ENCODE measurements around the gene KRT3.

KRT3 gene

GRCh38 chr12:52795694-52796428, at the start of gene KRT3:
KRT3 (minus strand) TSS chr12:52796117; CDS start chr12:52796042, 75 bp downstream.
- DNase-seq (ENCODE audit: extremely low read depth in 1 of 2, low read depth in 1 of 2) = no peak

GRCh38 chr12:52844386-52844785, 48.5 kb upstream of the KRT3 start:
- DNase-seq (ENCODE audit: extremely low read depth in 1 of 2, low read depth in 1 of 2) = no peak

- no peak for DNase-seq (ENCODE audit: extremely low read depth in 1 of 2, low read depth in 1 of 2)
Measured at GRCh38 chr12:52839436-52840105, 43.7 kb upstream of the KRT3 start.

GRCh38 chr12:52838609-52839435, 42.9 kb upstream of the KRT3 start:
- DNase-seq (ENCODE audit: extremely low read depth in 1 of 2, low read depth in 1 of 2) = no peak

- DNase-seq (ENCODE audit: extremely low read depth in 1 of 2, low read depth in 1 of 2) = no peak
Measured at GRCh38 chr12:52837781-52838608, 42.1 kb upstream of the KRT3 start.

GRCh38 chr12:52837413-52837741, 41.5 kb upstream of the KRT3 start:
- DNase-seq (ENCODE audit: extremely low read depth in 1 of 2, low read depth in 1 of 2) = no peak

GRCh38 chr12:52836491-52837412, 40.8 kb upstream of the KRT3 start:
- no peak for DNase-seq (ENCODE audit: extremely low read depth in 1 of 2, low read depth in 1 of 2)

GRCh38 chr12:52836042-52836466, 40.1 kb upstream of the KRT3 start:
- peak; percentile 61 to 82 for DNase-seq (ENCODE audit: extremely low read depth in 1 of 2, low read depth in 1 of 2)

GRCh38 chr12:52835271-52836041, 39.5 kb upstream of the KRT3 start:
- no peak for DNase-seq (ENCODE audit: extremely low read depth in 1 of 2, low read depth in 1 of 2)

- no peak for DNase-seq (ENCODE audit: extremely low read depth in 1 of 2, low read depth in 1 of 2)
Measured at GRCh38 chr12:52834727-52835001, 38.7 kb upstream of the KRT3 start.

GRCh38 chr12:52833922-52834726, 38.2 kb upstream of the KRT3 start, which contains the start of gene KRT79:
KRT79 (minus strand) TSS chr12:52834311; CDS start chr12:52834260, 51 bp downstream.
- DNase-seq (ENCODE audit: extremely low read depth in 1 of 2, low read depth in 1 of 2) = no peak

- DNase-seq (ENCODE audit: extremely low read depth in 1 of 2, low read depth in 1 of 2) = no peak
Measured at GRCh38 chr12:52832985-52833905, 37.3 kb upstream of the KRT3 start.

- no peak for DNase-seq (ENCODE audit: extremely low read depth in 1 of 2, low read depth in 1 of 2)
Measured at GRCh38 chr12:52832451-52832850, 36.5 kb upstream of the KRT3 start.

- DNase-seq (ENCODE audit: extremely low read depth in 1 of 2, low read depth in 1 of 2) = no peak
Measured at GRCh38 chr12:52831251-52831650, 35.3 kb upstream of the KRT3 start.

GRCh38 chr12:52829986-52830770, 34.3 kb upstream of the KRT3 start:
- DNase-seq (ENCODE audit: extremely low read depth in 1 of 2, low read depth in 1 of 2) = no peak

- no peak for DNase-seq (ENCODE audit: extremely low read depth in 1 of 2, low read depth in 1 of 2)
Measured at GRCh38 chr12:52828591-52829021, 32.7 kb upstream of the KRT3 start.

Data from stimulated activated CD8-positive, alpha-beta memory T cell treated with anti-CD3 and anti-CD28 coated beads, Interleukin-7, amount 100 ng/mL, for 48 hours (primary cell).